ENCODE results near the gene BAIAP2. TPM values are rescaled to one million over a fixed set of nuclear protein-coding genes. Genes with fewer than 3 reads are reported as not detected.
A peak's percentile ranks its signal among the peaks of the same experiment; 100 is the strongest.

Gene BAIAP2
- total and polyA plus RNA-seq, 2 of the 13 experiments (the other 11 are each of a cell fraction or from before 2014, with no cell fraction given): 22.5 to 24.0 TPM

DNA sequence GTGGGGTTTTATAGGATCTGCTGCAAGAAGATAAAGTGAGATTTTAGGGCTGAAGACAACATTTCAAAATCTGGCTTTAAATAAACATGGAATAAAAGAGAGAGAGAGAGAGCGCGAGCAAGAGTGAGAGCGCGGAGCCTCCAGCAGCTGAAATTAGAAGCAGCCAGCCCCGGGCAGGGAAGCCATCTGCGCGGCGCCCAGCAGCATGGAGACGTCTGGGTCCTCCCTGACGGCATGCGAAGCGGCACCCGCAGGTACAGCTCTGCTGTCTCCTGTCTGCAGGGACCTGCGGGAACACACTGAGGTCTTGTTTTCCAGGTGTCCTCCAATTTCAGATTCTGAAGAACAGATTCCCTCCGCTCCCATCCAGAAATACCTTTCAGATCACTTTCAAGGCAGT is 7.9 kb upstream of the BAIAP2 start:
- Histone ChIP-seq H3K9ac (ENCODE audit: insufficient read depth, low read depth, low read length) (no peak overlapping the region), H3K27ac (ENCODE audit: extremely low read length, insufficient read depth, low read length) (no peak overlapping the region), H3K79me2 (ENCODE audit: insufficient read depth, low read length) (no peaks in the 10 kb centered on the region), H4K20me1 (ENCODE audit: insufficient read depth, low read length) (no peaks in the 10 kb centered on the region), H3K27me3 (ENCODE audit: control insufficient read depth in 1 of 2, insufficient read depth in 2 of 2, low read length in 2 of 2) (peaks cover 18 to 47% of the 10 kb centered on the region in 2 experiments; a peak in 4 of 5 replicates), H3K9me3 (ENCODE audit: low read length) (no peaks in the 10 kb centered on the region), H3K4me3 (replicated peaks in 1 of 3; ENCODE audit: insufficient read depth in 1 of 3, low read depth in 2 of 3, low read length in 3 of 3) (no peak overlapping the region), H3K4me2 (ENCODE audit: low read depth, low read length) (no peak overlapping the region), H3K36me3 (replicated peaks in 1 of 2; ENCODE audit: control insufficient read depth in 1 of 2, insufficient read depth in 2 of 2, low read length in 2 of 2) (no peaks in the 10 kb centered on the region), H3K4me1 (ENCODE audit: insufficient read depth, low read length) (peaks cover 76% of the 10 kb centered on the region), H2AFZ (ENCODE audit: low read length) (no peak overlapping the region)
- CTCF ChIA-PET (ENCODE audit: low intra/inter-chr PET ratio, low total read pairs): no interaction called here
- ATAC-seq (no peak), FAIRE-seq (no peak), DNase-seq (ENCODE audit: low spot score) (no peak)
- in situ Hi-C loops (cut with HindIII; ENCODE audit: extremely low pct_ligation_motif_present, low pct_unique_long_range_greater_than_20kb) (no loop called here), intact Hi-C loops (cut with micrococcal nuclease; ENCODE audit: unreplicated experiment) (no loop called here)
- 64% methylated on average over 15 of the region's 15 CpGs for WGBS (ENCODE audit: low lambda C conversion rate)
- no TSS peak for BruUV-seq (replicated peaks)
- POLR2A ChIA-PET: no interaction called here
- TF ChIP-seq ZSCAN29 (CRISPR knock-in tag; conservative IDR thresholded peaks at IDR 0.05) (no peak), PTBP1 (IDR thresholded peaks at IDR 0.05; ENCODE audit: low read depth, low read length, poor library complexity, severe bottlenecking) (no peak), ZNF12 (CRISPR knock-in tag; IDR thresholded peaks at IDR 0.05) (no peak), ZNF143 (CRISPR knock-in tag; IDR thresholded peaks at IDR 0.05) (no peak), ATAD3A (CRISPR knock-in tag; IDR thresholded peaks at IDR 0.05) (no peak), AGO2 (optimal IDR thresholded peaks at IDR 0.05; ENCODE audit: low read depth, low read length) (no peak), ZNF562 (CRISPR knock-in tag; IDR thresholded peaks at IDR 0.05; ENCODE audit: borderline replicate concordance) (no peak), THAP11 (CRISPR knock-in tag; IDR thresholded peaks at IDR 0.05) (no peak), TOPORS (CRISPR knock-in tag; IDR thresholded peaks at IDR 0.05) (no peak), CBX2 (IDR thresholded peaks at IDR 0.05; ENCODE audit: low read depth, low read length) (no peak), CBX2 (CRISPR knock-in tag; IDR thresholded peaks at IDR 0.05; ENCODE audit: low read depth) (no peak), KDM6A (CRISPR knock-in tag; IDR thresholded peaks at IDR 0.05; ENCODE audit: low read depth) (no peak), NFE2L2 (IDR thresholded peaks at IDR 0.05; ENCODE audit: low read length) (no peak), ATM (IDR thresholded peaks at IDR 0.05; ENCODE audit: borderline replicate concordance) (no peak)
- TF ChIP-seq, protein P1, sequence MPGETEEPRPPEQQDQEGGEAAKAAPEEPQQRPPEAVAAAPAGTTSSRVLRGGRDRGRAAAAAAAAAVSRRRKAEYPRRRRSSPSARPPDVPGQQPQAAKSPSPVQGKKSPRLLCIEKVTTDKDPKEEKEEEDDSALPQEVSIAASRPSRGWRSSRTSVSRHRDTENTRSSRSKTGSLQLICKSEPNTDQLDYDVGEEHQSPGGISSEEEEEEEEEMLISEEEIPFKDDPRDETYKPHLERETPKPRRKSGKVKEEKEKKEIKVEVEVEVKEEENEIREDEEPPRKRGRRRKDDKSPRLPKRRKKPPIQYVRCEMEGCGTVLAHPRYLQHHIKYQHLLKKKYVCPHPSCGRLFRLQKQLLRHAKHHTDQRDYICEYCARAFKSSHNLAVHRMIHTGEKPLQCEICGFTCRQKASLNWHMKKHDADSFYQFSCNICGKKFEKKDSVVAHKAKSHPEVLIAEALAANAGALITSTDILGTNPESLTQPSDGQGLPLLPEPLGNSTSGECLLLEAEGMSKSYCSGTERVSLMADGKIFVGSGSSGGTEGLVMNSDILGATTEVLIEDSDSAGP (CRISPR knock-in tag; IDR thresholded peaks at IDR 0.05; ENCODE audit: borderline replicate concordance): peak; percentile 31; the same call in 1 of the 2 replicates
- TF ChIP-seq, protein P2, sequence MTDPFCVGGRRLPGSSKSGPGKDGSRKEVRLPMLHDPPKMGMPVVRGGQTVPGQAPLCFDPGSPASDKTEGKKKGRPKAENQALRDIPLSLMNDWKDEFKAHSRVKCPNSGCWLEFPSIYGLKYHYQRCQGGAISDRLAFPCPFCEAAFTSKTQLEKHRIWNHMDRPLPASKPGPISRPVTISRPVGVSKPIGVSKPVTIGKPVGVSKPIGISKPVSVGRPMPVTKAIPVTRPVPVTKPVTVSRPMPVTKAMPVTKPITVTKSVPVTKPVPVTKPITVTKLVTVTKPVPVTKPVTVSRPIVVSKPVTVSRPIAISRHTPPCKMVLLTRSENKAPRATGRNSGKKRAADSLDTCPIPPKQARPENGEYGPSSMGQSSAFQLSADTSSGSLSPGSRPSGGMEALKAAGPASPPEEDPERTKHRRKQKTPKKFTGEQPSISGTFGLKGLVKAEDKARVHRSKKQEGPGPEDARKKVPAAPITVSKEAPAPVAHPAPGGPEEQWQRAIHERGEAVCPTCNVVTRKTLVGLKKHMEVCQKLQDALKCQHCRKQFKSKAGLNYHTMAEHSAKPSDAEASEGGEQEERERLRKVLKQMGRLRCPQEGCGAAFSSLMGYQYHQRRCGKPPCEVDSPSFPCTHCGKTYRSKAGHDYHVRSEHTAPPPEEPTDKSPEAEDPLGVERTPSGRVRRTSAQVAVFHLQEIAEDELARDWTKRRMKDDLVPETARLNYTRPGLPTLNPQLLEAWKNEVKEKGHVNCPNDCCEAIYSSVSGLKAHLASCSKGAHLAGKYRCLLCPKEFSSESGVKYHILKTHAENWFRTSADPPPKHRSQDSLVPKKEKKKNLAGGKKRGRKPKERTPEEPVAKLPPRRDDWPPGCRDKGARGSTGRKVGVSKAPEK (CRISPR knock-in tag; IDR thresholded peaks at IDR 0.05; ENCODE audit: borderline replicate concordance): 0 out of 2 replicates have a peak, but pooled peaks have one; percentile 52
- TF ChIP-seq, protein P3, sequence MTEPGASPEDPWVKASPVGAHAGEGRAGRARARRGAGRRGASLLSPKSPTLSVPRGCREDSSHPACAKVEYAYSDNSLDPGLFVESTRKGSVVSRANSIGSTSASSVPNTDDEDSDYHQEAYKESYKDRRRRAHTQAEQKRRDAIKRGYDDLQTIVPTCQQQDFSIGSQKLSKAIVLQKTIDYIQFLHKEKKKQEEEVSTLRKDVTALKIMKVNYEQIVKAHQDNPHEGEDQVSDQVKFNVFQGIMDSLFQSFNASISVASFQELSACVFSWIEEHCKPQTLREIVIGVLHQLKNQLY (CRISPR knock-in tag; IDR thresholded peaks at IDR 0.05): no peak
- TF ChIP-seq, protein P4, sequence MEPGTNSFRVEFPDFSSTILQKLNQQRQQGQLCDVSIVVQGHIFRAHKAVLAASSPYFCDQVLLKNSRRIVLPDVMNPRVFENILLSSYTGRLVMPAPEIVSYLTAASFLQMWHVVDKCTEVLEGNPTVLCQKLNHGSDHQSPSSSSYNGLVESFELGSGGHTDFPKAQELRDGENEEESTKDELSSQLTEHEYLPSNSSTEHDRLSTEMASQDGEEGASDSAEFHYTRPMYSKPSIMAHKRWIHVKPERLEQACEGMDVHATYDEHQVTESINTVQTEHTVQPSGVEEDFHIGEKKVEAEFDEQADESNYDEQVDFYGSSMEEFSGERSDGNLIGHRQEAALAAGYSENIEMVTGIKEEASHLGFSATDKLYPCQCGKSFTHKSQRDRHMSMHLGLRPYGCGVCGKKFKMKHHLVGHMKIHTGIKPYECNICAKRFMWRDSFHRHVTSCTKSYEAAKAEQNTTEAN (CRISPR knock-in tag; conservative IDR thresholded peaks at IDR 0.05): no peak
- TF ChIP-seq, protein P5, sequence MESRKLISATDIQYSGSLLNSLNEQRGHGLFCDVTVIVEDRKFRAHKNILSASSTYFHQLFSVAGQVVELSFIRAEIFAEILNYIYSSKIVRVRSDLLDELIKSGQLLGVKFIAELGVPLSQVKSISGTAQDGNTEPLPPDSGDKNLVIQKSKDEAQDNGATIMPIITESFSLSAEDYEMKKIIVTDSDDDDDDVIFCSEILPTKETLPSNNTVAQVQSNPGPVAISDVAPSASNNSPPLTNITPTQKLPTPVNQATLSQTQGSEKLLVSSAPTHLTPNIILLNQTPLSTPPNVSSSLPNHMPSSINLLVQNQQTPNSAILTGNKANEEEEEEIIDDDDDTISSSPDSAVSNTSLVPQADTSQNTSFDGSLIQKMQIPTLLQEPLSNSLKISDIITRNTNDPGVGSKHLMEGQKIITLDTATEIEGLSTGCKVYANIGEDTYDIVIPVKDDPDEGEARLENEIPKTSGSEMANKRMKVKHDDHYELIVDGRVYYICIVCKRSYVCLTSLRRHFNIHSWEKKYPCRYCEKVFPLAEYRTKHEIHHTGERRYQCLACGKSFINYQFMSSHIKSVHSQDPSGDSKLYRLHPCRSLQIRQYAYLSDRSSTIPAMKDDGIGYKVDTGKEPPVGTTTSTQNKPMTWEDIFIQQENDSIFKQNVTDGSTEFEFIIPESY (CRISPR knock-in tag; IDR thresholded peaks at IDR 0.05): peak; percentile 67
